Effector memory CD8-positive, alpha-beta T cell (primary cell): ENCODE results near the gene GCFC2.
A peak's percentile ranks its signal among the peaks of the same experiment; 100 is the strongest.

Experiments
- ATAC-seq: fragments of 150-1000 bp; cut with Tn5 transposase; replicated peaks from 2 replicates; pipeline ENCODE4 v1.10.0; 2021; ENCODE audit warnings: mild to moderate bottlenecking, moderate library complexity
- DNase-seq, 3 experiments: peaks; one replicate each; pipeline ENCODE4 v3.0.0; 2021
- H3K27ac Mint-ChIP-seq, 2 donors: one replicate each; pipeline ENCODE4 v1.8.0; 2022; ENCODE audit warnings: mild to moderate bottlenecking in 2 of 2, mixed read lengths in 2 of 2, moderate library complexity in 2 of 2
- H3K27me3 Mint-ChIP-seq, 2 donors: one replicate each; pipeline ENCODE4 v1.8.0; 2022; ENCODE audit warnings: mixed read lengths in 2 of 2
- H3K36me3 Mint-ChIP-seq: one replicate; pipeline ENCODE4 v1.8.0; 2022; ENCODE audit warnings: mild to moderate bottlenecking, moderate library complexity, mixed read lengths; ENCODE audit not compliant: insufficient read depth
- H3K4me1 Mint-ChIP-seq, 2 donors: one replicate each; pipeline ENCODE4 v1.8.0; 2022; ENCODE audit warnings: low read depth in 2 of 2, mixed read lengths in 2 of 2
- H3K4me3 Mint-ChIP-seq, 2 donors: one replicate each; pipeline ENCODE4 v1.8.0; 2022; ENCODE audit warnings: mild to moderate bottlenecking in 2 of 2, mixed read lengths in 2 of 2, moderate library complexity in 2 of 2
- H3K9me3 Mint-ChIP-seq, 2 donors: one replicate each; pipeline ENCODE4 v1.8.0; 2022; ENCODE audit warnings: mixed read lengths in 2 of 2

The GCFC2 gene

DNA sequence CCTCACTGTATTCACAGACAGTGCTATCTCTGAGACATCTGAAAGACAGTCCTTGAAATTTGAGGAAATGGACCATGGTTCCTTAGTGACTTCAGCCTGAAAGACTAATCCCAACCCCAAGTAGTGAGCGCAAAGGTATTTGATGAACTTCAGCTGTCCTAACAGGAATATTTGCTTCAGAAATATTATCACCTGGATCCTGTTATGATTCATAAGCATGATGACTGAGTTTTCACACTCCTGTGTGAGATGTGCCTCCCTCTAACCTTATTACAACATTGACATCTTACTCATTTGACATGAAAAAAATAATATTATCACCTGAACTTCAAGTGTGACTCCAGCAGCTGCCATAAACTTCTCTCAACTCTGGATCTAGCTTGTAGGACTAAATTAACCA, 75.8 kb downstream of the GCFC2 start:
- Mint-ChIP-seq H3K36me3 (no peaks in the 10 kb centered on the region), H3K27me3 (peaks cover 41 to 69% of the 10 kb centered on the region in 2 donors), H3K4me1 (no peaks in the 10 kb centered on the region), H3K9me3 (no peaks in the 10 kb centered on the region), H3K27ac (no peak overlapping the region), H3K4me3 (no peak overlapping the region)
- DNase-seq, result no peak
- ATAC-seq, result no peak

DNA sequence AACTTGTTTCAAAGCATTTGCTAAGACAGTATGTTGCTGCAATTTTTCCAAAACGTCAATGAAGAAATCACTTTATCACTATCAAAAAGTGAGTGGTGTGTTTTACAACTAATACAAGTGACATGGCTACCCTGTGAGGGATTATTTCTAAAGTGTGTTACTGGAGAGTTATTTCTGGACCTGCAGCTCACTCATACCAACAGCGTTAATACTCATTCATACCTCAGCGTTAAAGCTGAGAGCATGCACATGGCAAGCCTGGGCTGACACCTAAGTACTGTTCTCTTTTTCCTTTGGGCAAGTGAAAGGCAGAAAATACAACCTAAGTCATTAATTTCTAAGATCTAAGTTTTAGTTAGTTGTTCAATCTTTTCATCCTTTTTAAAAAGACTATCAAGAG, 77.1 kb downstream of the GCFC2 start:
- Mint-ChIP-seq H3K4me1 (no peaks in the 10 kb centered on the region), H3K27me3 (peaks cover 33 to 63% of the 10 kb centered on the region in 2 donors), H3K9me3 (no peaks in the 10 kb centered on the region), H3K4me3 (no peak overlapping the region), H3K27ac (no peak overlapping the region), H3K36me3 (no peaks in the 10 kb centered on the region)
- no peak for ATAC-seq
- no peak for DNase-seq

DNA sequence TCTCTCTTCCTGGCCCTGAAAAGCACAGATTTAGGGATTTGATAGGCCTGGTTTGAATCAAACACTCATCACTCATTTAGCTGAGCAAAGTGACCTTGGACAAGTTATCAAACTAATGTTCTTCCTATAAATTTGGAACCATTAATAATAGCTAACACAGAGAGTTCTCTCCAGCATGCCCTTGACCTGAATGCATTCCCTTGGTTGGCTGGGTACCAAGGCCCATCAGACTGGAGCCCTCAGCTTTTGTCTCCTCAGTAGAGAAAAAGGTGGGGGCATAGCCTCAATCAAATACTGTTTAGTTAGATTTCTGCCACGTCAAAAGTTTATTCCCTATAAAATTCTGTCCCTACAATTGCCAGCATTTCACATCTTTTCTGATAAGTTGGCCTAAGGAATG, 77.9 kb downstream of the GCFC2 start:
- peaks cover 29 to 55% of the 10 kb centered on the region in 2 donors for H3K27me3 Mint-ChIP-seq
- DNase-seq, result no peak
- no peak overlapping the region for H3K27ac Mint-ChIP-seq
- no peak overlapping the region for H3K4me3 Mint-ChIP-seq
- no peaks in the 10 kb centered on the region for H3K36me3 Mint-ChIP-seq
- H3K4me1 Mint-ChIP-seq, result no peaks in the 10 kb centered on the region
- H3K9me3 Mint-ChIP-seq, result no peaks in the 10 kb centered on the region
- ATAC-seq, result no peak

DNA sequence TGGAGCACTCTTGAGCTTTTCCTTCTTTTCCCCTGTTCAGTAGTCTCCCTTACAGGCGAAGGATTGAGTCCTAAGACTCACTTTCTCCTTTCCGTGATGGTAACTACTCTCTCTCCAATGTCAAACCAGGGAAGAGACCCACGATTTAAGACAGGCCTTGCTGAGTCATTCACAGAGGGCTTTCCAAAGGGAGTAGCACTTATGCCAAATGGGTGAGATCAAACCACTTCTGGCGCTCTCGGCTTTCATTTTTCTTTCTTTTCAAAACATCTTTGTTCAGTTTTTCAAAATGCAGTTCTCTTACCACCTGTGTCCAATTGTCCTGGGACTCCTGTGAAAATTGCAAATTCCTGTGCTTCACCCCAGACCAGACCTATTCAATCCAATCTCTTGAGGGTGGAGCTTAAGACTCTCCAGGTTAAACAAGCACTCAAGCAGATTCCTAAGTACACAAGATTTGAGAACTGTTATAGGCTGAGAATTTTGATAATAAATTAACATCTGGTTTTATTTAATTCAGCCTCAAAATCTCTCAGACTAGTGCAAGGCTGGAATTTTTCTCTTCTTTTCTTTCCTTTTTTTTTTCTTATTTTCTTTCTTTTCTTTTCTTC, 78.5 kb downstream of the GCFC2 start:
- ATAC-seq (no peak), DNase-seq (no peak)
- Mint-ChIP-seq H3K9me3 (no peaks in the 10 kb centered on the region), H3K27ac (no peak overlapping the region), H3K36me3 (no peaks in the 10 kb centered on the region), H3K27me3 (peaks cover 23 to 49% of the 10 kb centered on the region in 2 donors), H3K4me3 (no peak overlapping the region), H3K4me1 (no peaks in the 10 kb centered on the region)

DNA sequence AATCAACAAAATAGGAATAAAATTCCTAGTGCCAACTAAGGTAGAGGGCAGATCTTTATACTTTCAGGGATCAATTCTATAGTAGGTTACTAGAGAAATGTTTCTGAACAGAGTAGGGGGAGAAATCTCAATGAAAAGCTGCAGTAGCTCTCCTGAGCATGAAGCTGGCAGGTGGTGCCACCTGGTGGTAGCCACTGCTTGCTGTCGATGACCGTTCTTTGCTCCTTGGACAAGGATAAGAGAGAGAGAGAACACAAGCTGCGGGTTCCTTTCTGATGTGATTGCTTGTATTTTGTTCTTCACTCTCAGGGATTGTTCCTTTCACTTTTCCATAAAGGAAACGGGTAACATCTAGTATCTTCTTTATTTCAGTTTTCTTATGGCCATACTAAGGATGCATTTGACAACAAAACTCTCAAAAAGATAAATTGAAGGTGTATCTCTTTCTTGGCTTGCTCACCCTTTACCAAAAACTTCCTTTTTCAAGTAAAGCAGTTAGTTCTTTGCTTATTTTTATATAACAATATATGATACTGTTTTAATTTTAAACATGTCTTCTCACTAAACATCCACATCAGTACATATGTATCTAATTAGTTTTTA, 82.7 kb downstream of the GCFC2 start:
- DNase-seq, result peak; percentile 37 to 49 (median 39)
- Mint-ChIP-seq H3K36me3 (no peaks in the 10 kb centered on the region), H3K4me1 (no peaks in the 10 kb centered on the region), H3K4me3 (no peak overlapping the region), H3K27ac (no peak overlapping the region), H3K9me3 (no peaks in the 10 kb centered on the region), H3K27me3 (peaks cover 26 to 64% of the 10 kb centered on the region in 2 donors)
- ATAC-seq, result peak; percentile 76

DNA sequence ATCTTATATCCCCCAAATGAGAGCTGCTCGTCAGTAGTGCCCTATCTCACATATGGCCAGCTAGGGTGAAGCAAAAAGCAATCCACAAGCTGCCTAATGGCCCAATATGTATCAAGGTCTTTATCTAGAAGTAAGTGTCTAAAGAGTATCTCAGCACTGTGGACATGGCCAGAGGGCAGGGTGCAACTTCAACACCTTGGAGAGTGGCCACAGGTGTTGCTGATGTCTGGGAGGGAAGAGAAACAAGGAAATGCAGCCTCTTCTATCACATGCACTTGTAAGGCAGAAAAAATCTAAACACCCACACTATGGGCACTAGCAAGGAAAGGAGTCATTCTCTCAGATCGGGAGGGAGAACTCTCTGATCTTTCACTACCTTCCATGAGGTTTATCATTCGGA, 87.8 kb downstream of the GCFC2 start:
- DNase-seq (no peak), ATAC-seq (no peak)
- Mint-ChIP-seq H3K4me3 (no peak overlapping the region), H3K27ac (no peak overlapping the region), H3K4me1 (peaks cover 0 to 3% of the 10 kb centered on the region in 2 donors), H3K9me3 (no peaks in the 10 kb centered on the region), H3K27me3 (peaks cover 33 to 57% of the 10 kb centered on the region in 2 donors), H3K36me3 (no peaks in the 10 kb centered on the region)

DNA sequence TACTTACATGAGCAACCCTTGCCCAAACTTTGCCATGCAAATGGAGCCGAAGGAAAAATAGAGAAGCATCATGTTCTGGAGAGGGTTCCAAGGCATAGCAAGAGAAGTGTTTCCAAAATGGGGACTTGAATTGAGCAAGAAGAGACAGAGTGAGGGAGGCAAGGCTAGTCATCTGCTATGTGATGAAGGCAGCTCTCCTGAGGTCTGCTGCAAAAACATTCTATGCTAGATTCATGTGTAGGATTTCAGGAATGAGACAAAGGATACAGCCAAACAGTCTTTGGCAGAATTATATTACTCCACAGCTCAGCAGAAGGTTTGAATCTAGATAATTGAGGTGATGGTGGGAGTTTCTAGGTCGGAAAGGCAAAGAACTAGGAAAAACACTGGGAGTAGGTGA, 88.2 kb downstream of the GCFC2 start:
- H3K27ac Mint-ChIP-seq, result no peak overlapping the region
- H3K9me3 Mint-ChIP-seq, result no peaks in the 10 kb centered on the region
- no peak for ATAC-seq
- H3K27me3 Mint-ChIP-seq, result peaks cover 33 to 60% of the 10 kb centered on the region in 2 donors
- no peaks in the 10 kb centered on the region for H3K36me3 Mint-ChIP-seq
- peaks cover 0 to 3% of the 10 kb centered on the region in 2 donors for H3K4me1 Mint-ChIP-seq
- H3K4me3 Mint-ChIP-seq, result no peak overlapping the region
- DNase-seq, result no peak

DNA sequence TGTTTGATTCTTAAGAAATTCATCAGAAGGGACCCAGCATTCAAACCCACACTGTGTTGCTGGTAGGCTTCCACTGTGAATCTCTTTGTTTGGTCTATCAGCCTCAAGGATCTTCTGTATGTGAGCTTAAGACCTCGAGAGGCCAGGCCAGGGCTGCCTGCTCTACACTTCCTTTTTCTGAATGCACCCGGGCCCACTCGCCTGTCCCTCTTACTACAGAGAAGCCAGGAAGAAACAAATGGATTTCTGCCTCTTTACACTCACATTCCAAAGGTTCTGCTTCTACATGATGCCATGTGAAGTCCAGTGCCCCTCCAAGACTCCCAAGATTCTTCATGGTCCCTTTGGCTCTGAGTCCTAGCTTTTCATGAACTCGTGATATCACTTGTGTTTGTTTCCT, 89.5 kb downstream of the GCFC2 start:
- no peak for DNase-seq
- H3K9me3 Mint-ChIP-seq, result no peaks in the 10 kb centered on the region
- H3K4me3 Mint-ChIP-seq, result no peak overlapping the region
- no peaks in the 10 kb centered on the region for H3K36me3 Mint-ChIP-seq
- H3K27me3 Mint-ChIP-seq, result peaks cover 29 to 57% of the 10 kb centered on the region in 2 donors
- no peak for ATAC-seq
- no peak overlapping the region for H3K27ac Mint-ChIP-seq
- peaks cover 0 to 3% of the 10 kb centered on the region in 2 donors for H3K4me1 Mint-ChIP-seq

DNA sequence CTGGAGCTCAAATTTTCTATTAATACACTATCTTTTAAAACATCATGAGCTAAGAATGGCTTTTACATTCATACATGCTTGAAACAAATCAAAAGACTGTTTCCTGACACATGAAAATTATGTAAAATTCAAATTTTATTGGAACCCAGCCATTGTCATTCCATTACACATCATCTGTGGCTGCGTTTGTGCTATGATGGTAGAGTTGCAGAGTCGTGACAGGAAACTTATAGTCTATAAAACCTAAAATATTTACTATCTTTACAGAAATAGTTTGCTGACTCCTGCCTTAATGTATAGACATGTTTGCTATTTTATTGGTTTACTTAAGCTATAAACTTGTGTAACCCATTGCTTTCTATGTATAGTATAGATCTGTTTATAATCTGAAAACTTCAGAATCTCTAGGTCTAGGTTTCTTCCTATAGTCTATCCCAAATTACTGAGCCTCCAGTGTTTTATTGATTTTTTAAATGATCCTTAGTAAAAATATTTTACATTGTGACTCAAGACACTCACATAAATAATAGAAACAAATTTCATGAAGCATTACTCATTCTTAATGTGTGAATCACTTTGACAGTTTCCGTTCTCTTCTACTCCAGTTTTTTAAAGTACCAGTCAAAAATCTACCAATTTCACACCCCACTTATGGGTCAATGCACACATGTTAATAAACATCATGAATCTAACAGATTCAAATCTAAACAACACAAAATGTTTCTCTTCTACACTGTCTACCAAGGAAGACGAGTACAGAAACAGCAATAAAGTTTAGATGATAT, 90.6 kb downstream of the GCFC2 start:
- Mint-ChIP-seq H3K4me3 (no peak overlapping the region), H3K9me3 (no peaks in the 10 kb centered on the region), H3K27me3 (peaks cover 27 to 46% of the 10 kb centered on the region in 2 donors), H3K4me1 (peaks cover 0 to 3% of the 10 kb centered on the region in 2 donors), H3K36me3 (no peaks in the 10 kb centered on the region), H3K27ac (no peak overlapping the region)
- ATAC-seq (no peak), DNase-seq (no peak)

DNA sequence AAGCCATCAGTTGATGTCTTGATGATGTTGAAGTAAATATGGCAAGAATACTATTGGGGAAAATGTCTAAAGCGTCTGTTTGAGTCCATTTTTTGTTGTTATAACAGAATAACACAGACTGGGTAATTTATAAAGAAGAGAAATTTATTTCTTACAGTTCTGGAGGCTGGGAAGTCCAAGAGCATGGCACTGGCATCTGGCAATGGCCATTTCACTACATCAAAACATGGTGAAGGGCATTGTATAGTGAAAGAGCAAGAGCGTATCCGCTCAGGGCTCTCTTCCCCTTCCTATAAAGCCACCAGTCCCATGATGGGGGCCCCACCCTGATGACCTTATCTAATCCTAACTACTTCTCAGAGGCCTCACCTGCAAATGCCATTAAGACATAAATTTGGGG, 93.8 kb downstream of the GCFC2 start:
- Mint-ChIP-seq H3K27ac (no peak overlapping the region), H3K4me1 (peaks cover 0 to 3% of the 10 kb centered on the region in 2 donors), H3K4me3 (no peak overlapping the region), H3K9me3 (no peaks in the 10 kb centered on the region), H3K27me3 (peaks cover 18 to 48% of the 10 kb centered on the region in 2 donors), H3K36me3 (no peaks in the 10 kb centered on the region)
- DNase-seq, result no peak
- ATAC-seq, result no peak

DNA sequence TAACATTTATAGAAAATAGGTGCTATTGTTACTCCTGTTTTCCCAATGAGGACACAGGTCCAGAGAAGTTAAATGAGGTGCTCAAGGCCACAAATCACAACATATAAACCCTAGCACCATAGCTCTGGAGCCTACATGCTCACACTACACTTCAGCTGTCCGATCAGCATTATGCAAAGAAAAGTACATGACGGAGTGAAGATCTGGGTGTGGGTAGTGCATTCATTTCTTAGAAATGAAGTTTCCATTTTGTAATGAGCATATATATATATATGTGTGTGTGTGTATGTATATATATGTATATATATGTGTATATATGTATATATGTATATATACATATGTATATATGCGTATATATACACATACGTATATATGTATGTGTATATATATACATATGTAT, 94.3 kb downstream of the GCFC2 start:
- Mint-ChIP-seq H3K27me3 (peaks cover 23 to 48% of the 10 kb centered on the region in 2 donors), H3K27ac (no peak overlapping the region), H3K36me3 (no peaks in the 10 kb centered on the region), H3K4me1 (peaks cover 0 to 3% of the 10 kb centered on the region in 2 donors), H3K9me3 (no peaks in the 10 kb centered on the region), H3K4me3 (no peak overlapping the region)
- DNase-seq, result no peak
- no peak for ATAC-seq

DNA sequence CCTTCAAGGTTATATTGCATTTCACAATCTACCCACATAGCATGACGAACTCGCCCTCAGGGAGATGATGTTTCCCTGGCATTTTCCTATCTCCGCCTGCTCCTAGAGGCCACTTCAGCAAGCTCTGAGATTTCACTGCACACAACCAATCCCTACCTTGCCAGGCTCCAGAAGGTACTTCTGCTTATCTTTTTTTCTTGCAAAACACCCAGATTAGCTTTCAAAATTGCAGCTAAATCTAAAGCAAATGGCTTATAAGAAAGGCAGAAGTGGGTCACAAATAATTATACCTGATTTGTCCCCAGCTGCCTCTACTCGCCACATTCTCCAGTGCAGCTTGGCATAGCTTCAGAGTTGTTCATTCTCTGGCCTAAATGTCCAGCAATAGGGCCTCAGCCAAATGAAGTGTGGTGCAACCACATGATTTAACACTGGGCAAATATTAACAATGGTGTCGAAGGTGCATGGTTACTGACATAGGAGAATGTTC, 96.5 kb downstream of the GCFC2 start:
- no peak for ATAC-seq
- H3K4me3 Mint-ChIP-seq, result no peak overlapping the region
- no peaks in the 10 kb centered on the region for H3K9me3 Mint-ChIP-seq
- H3K36me3 Mint-ChIP-seq, result no peaks in the 10 kb centered on the region
- H3K27ac Mint-ChIP-seq, result no peak overlapping the region
- peaks cover 17 to 62% of the 10 kb centered on the region in 2 donors for H3K27me3 Mint-ChIP-seq
- no peaks in the 10 kb centered on the region for H3K4me1 Mint-ChIP-seq
- DNase-seq, result no peak

DNA sequence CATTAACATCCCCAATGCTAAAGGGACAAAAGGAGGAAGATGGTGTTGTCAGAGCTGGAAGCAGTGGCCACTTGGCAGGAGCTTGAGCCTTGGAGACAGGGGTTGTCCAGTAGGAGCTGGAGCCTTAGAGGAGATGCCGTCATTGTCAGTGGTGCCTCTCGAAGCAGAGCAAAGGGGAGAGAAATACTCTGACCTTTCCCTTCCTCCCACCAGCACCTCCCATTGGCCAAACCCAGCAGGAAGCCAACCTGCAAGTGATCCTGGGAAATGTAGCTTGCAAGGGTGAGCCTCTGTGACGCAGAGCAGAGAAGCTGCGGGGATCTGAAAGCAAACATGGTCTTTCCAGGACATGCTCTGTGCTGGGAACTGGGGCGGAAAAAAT, 97.9 kb downstream of the GCFC2 start:
- Mint-ChIP-seq H3K27ac (no peak overlapping the region), H3K4me3 (no peak overlapping the region), H3K9me3 (no peaks in the 10 kb centered on the region), H3K27me3 (peaks cover 17 to 72% of the 10 kb centered on the region in 2 donors), H3K36me3 (no peaks in the 10 kb centered on the region), H3K4me1 (peaks cover 0 to 4% of the 10 kb centered on the region in 2 donors)
- ATAC-seq (no peak), DNase-seq (no peak)
